HCT116 (cell line): ENCODE results near the gene TUBA1B. TPM values are rescaled to one million over a fixed set of nuclear protein-coding genes. Genes with fewer than 3 reads are reported as not detected.
A peak's percentile ranks its signal among the peaks of the same experiment; 100 is the strongest.

Experiments
- ATAC-seq: fragments of 200-7000 bp; cut with Tn5 transposase; 2 replicates; pipeline ENCODE4 v1.9.1; 2020; ENCODE audit warnings: mild to moderate bottlenecking, moderate library complexity
- BruUV-seq: library from RNA; stranded (reverse); fragments of 400-500 nt; replicated peaks from 2 replicates; lab custom pipeline; 2021; lab: Mats Ljungman, UMichigan
- CTCF ChIA-PET: fragments of 300-600 bp; sonication (Branson Sonifier 250); formaldehyde crosslinking; loops from one replicate; lab custom pipeline; 2021; ENCODE audit warnings: antibody characterized with exemption; lab: Charles Lee
- POLR2A ChIA-PET: fragments of 300-600, 350-600 bp; sonication (Branson Sonifier 250); formaldehyde crosslinking; loops from one replicate; lab custom pipeline; 2021; ENCODE audit warnings: antibody characterized with exemption; lab: Charles Lee
- RAD21 ChIA-PET, 2 experiments: fragments of 300-600 bp; sonication (Branson Sonifier 250); formaldehyde crosslinking; loops; one replicate each; lab custom pipeline; 2023; ENCODE audit warnings: low total read pairs in 2 of 2; ENCODE audit not compliant: uncharacterized antibody in 2 of 2, unreplicated experiment in 2 of 2, low non-redundant PET in 1 of 2; lab: Charles Lee
- DNase-seq: peaks from one replicate; pipeline ENCODE4 v3.0.0-alpha.2; 2010; ENCODE audit warnings: low read depth, low spot score
- H2AFZ ChIP-seq: fragments of 200-600 bp; shearing (Covaris generic), sonication (generic); 2 replicates; pipeline ENCODE4 v1.6.1; 2017; ENCODE audit warnings: low read depth, mixed run types, mixed read lengths, antibody characterized with exemption, low read length; ENCODE audit not compliant: poor library complexity, severe bottlenecking
- H3K27ac ChIP-seq: 2 replicates; pipeline ENCODE4 v1.5.1; 2012; ENCODE audit warnings: low read depth, low read length
- H3K27me3 ChIP-seq: fragments of 200-600 bp; sonication (generic); 2 replicates; pipeline ENCODE4 v1.6.1; 2016; ENCODE audit warnings: mixed run types, low read length, mixed read lengths; ENCODE audit not compliant: insufficient read depth
- H3K36me3 ChIP-seq, 2 experiments: fragments of 200-500 bp in 1 of 2; fragments of 200-600 bp in 1 of 2; sonication (Bioruptor generic) in 1 of 2; sonication (generic) in 1 of 2; 2 replicates each; pipeline versions ENCODE4 v1.5.1 to v1.6.1; 2014 to 2016; ENCODE audit warnings: low read length in 2 of 2, inconsistent platforms in 1 of 2, mixed read lengths in 1 of 2, mixed run types in 1 of 2; ENCODE audit not compliant: insufficient read depth in 2 of 2, control insufficient read depth in 1 of 2
- H3K4me1 ChIP-seq, 2 experiments: fragments of 200-600 bp in 1 of 2; sonication (generic) in 1 of 2; 2 replicates each; pipeline versions ENCODE4 v1.5.1 to v1.6.1; 2012 to 2017; ENCODE audit warnings: low read length in 2 of 2, inconsistent platforms in 1 of 2, mild to moderate bottlenecking in 1 of 2, mixed read lengths in 1 of 2, mixed run types in 1 of 2, moderate library complexity in 1 of 2; ENCODE audit not compliant: insufficient read depth in 2 of 2, control insufficient read depth in 1 of 2
- H3K4me2 ChIP-seq: fragments of 200-600 bp; sonication (generic); 2 replicates; pipeline ENCODE4 v1.6.1; 2017; ENCODE audit warnings: mixed run types, low read length, mixed read lengths
- H3K4me3 ChIP-seq, 2 experiments: fragments of 200-600 bp in 1 of 2; sonication (generic) in 1 of 2; replicated peaks in 1 of 2; 2 replicates each; pipeline ENCODE4 v1.5.1; 2011 to 2016; ENCODE audit warnings: low read length in 2 of 2, control low read depth in 1 of 2, low read depth in 1 of 2, mild to moderate bottlenecking in 1 of 2, mixed read lengths in 1 of 2, mixed run types in 1 of 2
- H3K79me2 ChIP-seq: fragments of 200-600 bp; sonication (generic); 2 replicates; pipeline ENCODE4 v1.6.1; 2017; ENCODE audit warnings: mild to moderate bottlenecking, mixed run types, low read length, moderate library complexity, mixed read lengths; ENCODE audit not compliant: insufficient read depth
- H3K9ac ChIP-seq: fragments of 200-600 bp; sonication (generic); 2 replicates; pipeline ENCODE4 v1.6.1; 2016; ENCODE audit warnings: low read length, mixed read lengths
- H3K9me2 ChIP-seq: fragments of 200-600 bp; sonication (generic), shearing (Covaris generic); 2 replicates; pipeline ENCODE4 v1.6.1; 2017; ENCODE audit warnings: mixed run types, mild to moderate bottlenecking, moderate library complexity; ENCODE audit not compliant: insufficient read depth
- H3K9me3 ChIP-seq, 2 experiments: fragments of 200-500 bp in 1 of 2; fragments of 200-600 bp in 1 of 2; sonication (Bioruptor generic) in 1 of 2; sonication (generic) in 1 of 2; 2 replicates each; pipeline ENCODE4 v1.6.1; 2014 to 2017; ENCODE audit warnings: low read length in 2 of 2, mixed read lengths in 2 of 2, inconsistent platforms in 1 of 2, low read depth in 1 of 2, mild to moderate bottlenecking in 1 of 2, mixed run types in 1 of 2, moderate library complexity in 1 of 2; ENCODE audit not compliant: control insufficient read depth in 1 of 2, insufficient read depth in 1 of 2
- H4K20me1 ChIP-seq: fragments of 200-600 bp; sonication (generic), shearing (Covaris generic); 2 replicates; pipeline ENCODE4 v1.6.1; 2017; ENCODE audit warnings: mixed run types, mild to moderate bottlenecking, moderate library complexity; ENCODE audit not compliant: insufficient read depth
- CEBPB ChIP-seq: IDR thresholded peaks from 2 replicates; pipeline ENCODE4 v1.6.1; 2012; ENCODE audit warnings: low read depth
- JUND ChIP-seq: IDR thresholded peaks from 2 replicates; pipeline ENCODE4 v1.6.1; 2012
- POLR2AphosphoS5 ChIP-seq: IDR thresholded peaks from 2 replicates; pipeline ENCODE4 v1.6.1; 2011; ENCODE audit warnings: mild to moderate bottlenecking, low read depth, low read length, moderate library complexity
- ZBTB33 ChIP-seq: IDR thresholded peaks from 2 replicates; pipeline ENCODE4 v1.6.1; 2011; ENCODE audit warnings: mild to moderate bottlenecking, low read length, moderate library complexity; ENCODE audit not compliant: insufficient replicate concordance; ENCODE audit errors: extremely low read depth
- intact Hi-C: fragments of 100-400 bp; cut with micrococcal nuclease; formaldehyde crosslinking; loops from 2 replicates; pipeline ENCODE4 v1.10.0; 2022
- total RNA-seq: library from RNA; stranded (reverse); gene quantifications from one replicate; pipeline ENCODE4 v1.2.1, GENCODE V29; 2021; ENCODE audit not compliant: unreplicated experiment

TUBA1B gene
- total RNA-seq, 1 experiment from 2014 or later = 1,628 TPM

GRCh38 chr12:49109641-49110463, 21.3 kb downstream of the TUBA1B start:
- peak overlapping the region; percentile 62 for H3K27ac ChIP-seq
- H3K9me3 ChIP-seq = no peaks in the 10 kb centered on the region
- ChIA-PET POLR2A (interaction anchor here (1.0 to 3.5 kb wide), 5 partner anchors 11 to 40 kb away, joined by 5 to 30 read pairs (median 6); partner anchors contain the start of genes RHEBL1 and TUBA1B), CTCF (interaction anchor here (0.9 to 4.6 kb wide), 8 partner anchors 9 to 45 kb away, joined by 3 to 27 read pairs (median 8); partner anchors contain the start of genes RHEBL1 and TUBA1B)
- H3K27me3 ChIP-seq = no peaks in the 10 kb centered on the region
- peaks cover 6 to 29% of the 10 kb centered on the region in 2 experiments; a peak in 3 of 4 replicates for H3K4me1 ChIP-seq
- no peaks in the 10 kb centered on the region for H4K20me1 ChIP-seq
- no peaks in the 10 kb centered on the region for H3K36me3 ChIP-seq
- TF ChIP-seq POLR2AphosphoS5 = no peak
- TF ChIP-seq JUND = no peak
- no peak for TF ChIP-seq ZBTB33
- TF ChIP-seq, all 23 proteins: peak for 0
- Histone ChIP-seq H3K4me3 (peak overlapping the region; percentile 90 to 97), H3K9me2 (no peaks in the 10 kb centered on the region), H3K4me2 (peak overlapping the region; percentile 93), H3K9ac (peak overlapping the region; percentile 77), H2AFZ (no peak overlapping the region), H3K79me2 (peaks cover 4% of the 10 kb centered on the region)
- ATAC-seq = peak; percentile 13
- intact Hi-C loops = no loop called here
- BruUV-seq = TSS peak; percentile 53
- RAD21 ChIA-PET = no interaction called here
- DNase-seq = no peak

- DNase-seq = no peak
- POLR2A ChIA-PET = interaction anchor here (0.6 to 3.5 kb wide), 4 partner anchors 11 to 157 kb away, joined by 3 to 30 read pairs (median 4); partner anchors contain the start of genes RHEBL1 and TUBA1B
- no peaks in the 10 kb centered on the region for H3K9me3 ChIP-seq
- no peaks in the 10 kb centered on the region for H3K9me2 ChIP-seq
- H3K79me2 ChIP-seq = peaks cover 4% of the 10 kb centered on the region
- H3K27me3 ChIP-seq = no peaks in the 10 kb centered on the region
- no peak overlapping the region for H3K9ac ChIP-seq
- intact Hi-C loops = no loop called here
- RAD21 ChIA-PET = no interaction called here
- H3K4me2 ChIP-seq = peak overlapping the region; percentile 93
- no peak overlapping the region for H2AFZ ChIP-seq
- H3K36me3 ChIP-seq = no peaks in the 10 kb centered on the region; a peak in 1 of 4 replicates
- H4K20me1 ChIP-seq = no peaks in the 10 kb centered on the region
- TF ChIP-seq ZBTB33 (no peak), CEBPB (peak; percentile 83)
- CTCF ChIA-PET = interaction anchor here (1.6 to 4.6 kb wide), 4 partner anchors 11 to 39 kb away, joined by 7 to 27 read pairs (median 13); partner anchors contain the start of gene RHEBL1
- BruUV-seq = no TSS peak
- peak overlapping the region; percentile 90 to 97 for H3K4me3 ChIP-seq
- peaks cover 6 to 29% of the 10 kb centered on the region in 2 experiments; a peak in 3 of 4 replicates for H3K4me1 ChIP-seq
- no peak overlapping the region; the same call in 1 of the 2 replicates for H3K27ac ChIP-seq
- ATAC-seq = no peak
Observed at GRCh38 chr12:49108958-49109404, 22.2 kb downstream of the TUBA1B start.
